ENCODE data around the gene SORBS1.

DNA sequence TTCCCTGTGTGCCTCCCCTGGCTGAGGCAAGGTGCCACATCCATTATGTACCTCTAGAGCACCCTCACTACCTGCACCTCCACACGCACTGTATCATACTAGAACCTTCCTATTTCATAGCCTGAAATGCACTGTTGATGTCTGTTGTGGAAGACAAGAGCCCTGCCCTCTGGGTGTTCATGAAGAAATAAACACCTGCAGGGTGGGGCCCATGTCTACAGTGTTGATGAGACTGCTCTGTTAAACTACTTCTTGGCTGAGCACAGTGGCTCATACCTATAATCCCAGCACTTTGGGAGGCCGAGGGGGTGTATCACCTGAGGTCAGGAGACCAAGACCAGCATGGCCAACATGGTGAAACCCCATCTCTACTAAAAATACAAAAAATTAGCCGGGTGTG is 14.0 kb downstream of the SORBS1 start:
- TF ChIP-seq, protein P1, sequence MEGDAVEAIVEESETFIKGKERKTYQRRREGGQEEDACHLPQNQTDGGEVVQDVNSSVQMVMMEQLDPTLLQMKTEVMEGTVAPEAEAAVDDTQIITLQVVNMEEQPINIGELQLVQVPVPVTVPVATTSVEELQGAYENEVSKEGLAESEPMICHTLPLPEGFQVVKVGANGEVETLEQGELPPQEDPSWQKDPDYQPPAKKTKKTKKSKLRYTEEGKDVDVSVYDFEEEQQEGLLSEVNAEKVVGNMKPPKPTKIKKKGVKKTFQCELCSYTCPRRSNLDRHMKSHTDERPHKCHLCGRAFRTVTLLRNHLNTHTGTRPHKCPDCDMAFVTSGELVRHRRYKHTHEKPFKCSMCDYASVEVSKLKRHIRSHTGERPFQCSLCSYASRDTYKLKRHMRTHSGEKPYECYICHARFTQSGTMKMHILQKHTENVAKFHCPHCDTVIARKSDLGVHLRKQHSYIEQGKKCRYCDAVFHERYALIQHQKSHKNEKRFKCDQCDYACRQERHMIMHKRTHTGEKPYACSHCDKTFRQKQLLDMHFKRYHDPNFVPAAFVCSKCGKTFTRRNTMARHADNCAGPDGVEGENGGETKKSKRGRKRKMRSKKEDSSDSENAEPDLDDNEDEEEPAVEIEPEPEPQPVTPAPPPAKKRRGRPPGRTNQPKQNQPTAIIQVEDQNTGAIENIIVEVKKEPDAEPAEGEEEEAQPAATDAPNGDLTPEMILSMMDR (IDR thresholded peaks at IDR 0.05): no peak
- TF ChIP-seq EP300 (IDR thresholded peaks at IDR 0.05): no peak
